ENCODE results near the gene TMEM208.

TMEM208 gene

DNA sequence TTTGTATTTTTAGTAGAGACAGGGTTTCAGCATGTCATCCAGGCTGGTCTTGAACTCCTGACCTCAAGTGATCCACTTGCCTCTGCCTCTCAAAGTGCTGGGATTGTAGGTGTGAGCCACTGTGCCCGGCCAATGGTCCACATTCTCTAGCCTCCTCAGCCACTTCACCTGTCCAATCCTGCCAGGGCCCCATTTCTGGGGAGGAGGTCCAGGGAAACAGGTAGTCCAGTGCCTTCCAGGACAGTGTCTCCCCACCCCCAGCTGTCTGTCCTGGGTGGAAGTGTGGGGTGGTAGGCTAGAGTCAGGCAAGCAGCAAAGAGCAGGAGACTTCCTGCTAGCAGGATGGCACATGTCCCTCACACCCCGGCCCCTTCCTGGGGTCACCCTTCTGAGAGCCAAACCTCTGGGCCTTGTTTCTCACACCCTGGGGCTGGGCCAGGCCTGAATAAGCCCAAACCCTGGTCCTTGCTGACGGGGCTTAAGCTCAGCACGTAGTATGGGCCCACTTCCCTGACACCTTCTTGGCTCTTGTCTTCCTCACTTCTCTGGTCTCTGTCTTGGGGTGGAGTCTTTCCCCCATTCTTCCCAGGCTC lies 15.3 kb downstream of the TMEM208 start:
- no peak for DNase-seq (ENCODE audit: low read depth)
- no peak overlapping the region for H3K4me3 ChIP-seq (ENCODE audit: low read length)
- TF ChIP-seq CTCF (IDR thresholded peaks at IDR 0.05; ENCODE audit: insufficient read depth, low read depth, low read length, missing control alignments) = no peak

DNA sequence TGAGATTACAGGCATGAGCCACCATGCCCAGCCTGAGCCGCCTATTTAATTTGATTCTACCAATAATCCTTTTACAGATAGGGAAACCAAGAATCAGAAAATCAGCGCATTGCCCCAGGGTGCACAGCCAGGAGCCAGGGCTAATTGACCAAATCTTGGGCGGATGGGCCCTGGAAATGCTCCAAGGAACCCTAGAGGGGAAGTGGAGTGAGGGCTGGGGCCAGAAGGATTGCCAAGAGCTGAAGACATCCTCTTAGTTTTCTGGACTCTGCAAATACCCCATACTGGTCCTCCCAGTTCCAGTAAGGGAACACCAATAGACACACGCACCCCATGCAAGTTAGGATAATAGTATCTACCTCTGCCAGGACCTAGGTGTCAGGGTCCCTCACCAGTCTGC lies 16.6 kb downstream of the TMEM208 start:
- no peak overlapping the region for H3K4me3 ChIP-seq (ENCODE audit: low read length)
- no peak for DNase-seq (ENCODE audit: low read depth)
- no peak for TF ChIP-seq CTCF (IDR thresholded peaks at IDR 0.05; ENCODE audit: insufficient read depth, low read depth, low read length, missing control alignments)

DNA sequence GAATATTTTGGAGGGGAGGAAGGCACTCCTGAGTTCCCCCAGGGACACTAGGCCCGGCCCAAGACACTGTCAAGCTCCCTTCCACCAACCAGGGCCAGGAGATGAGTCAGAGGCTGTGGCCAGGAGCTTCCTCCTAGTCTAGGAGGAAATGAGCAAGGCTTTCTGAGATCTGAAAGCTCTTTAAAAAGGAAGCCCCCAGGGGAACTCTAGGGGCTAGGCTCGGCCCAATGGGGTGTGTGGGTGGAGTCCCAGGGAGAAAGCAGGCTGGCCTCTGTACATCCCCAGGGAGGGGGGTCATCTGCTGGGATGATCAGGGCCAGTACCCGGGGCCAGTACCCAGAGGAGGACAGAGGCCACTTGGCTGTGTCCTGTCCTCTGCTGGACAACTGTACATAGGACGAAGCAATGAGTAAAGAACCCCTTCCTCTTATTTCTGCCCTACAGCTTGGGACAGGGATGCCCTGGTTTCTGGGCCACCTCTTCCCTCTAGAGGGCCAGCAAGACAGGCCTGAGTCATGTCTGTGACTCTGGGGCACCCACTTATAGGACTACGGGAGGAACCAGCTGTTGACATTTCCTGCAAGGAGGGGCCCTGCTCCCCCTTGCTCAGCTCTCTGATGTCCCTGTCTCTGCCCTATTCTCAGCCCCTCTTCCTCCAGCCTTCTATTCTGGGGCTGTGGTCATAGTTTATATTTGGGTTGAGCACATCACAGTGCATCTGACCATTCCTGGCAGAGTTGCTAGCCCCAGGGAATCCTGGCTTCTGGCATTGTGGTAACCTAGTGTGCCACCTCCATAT lies 17.7 kb downstream of the TMEM208 start:
- no peak overlapping the region for H3K4me3 ChIP-seq (ENCODE audit: low read length)
- TF ChIP-seq CTCF (IDR thresholded peaks at IDR 0.05; ENCODE audit: insufficient read depth, low read depth, low read length, missing control alignments) = no peak
- peak; percentile 91 for DNase-seq (ENCODE audit: low read depth)

GRCh38 chr16:67245186-67245585 lies 18.3 kb downstream of the TMEM208 start:
- no peak for DNase-seq (ENCODE audit: low read depth)
- H3K4me3 ChIP-seq (ENCODE audit: low read length) = no peak overlapping the region
- TF ChIP-seq CTCF (IDR thresholded peaks at IDR 0.05; ENCODE audit: insufficient read depth, low read depth, low read length, missing control alignments) = no peak

DNA sequence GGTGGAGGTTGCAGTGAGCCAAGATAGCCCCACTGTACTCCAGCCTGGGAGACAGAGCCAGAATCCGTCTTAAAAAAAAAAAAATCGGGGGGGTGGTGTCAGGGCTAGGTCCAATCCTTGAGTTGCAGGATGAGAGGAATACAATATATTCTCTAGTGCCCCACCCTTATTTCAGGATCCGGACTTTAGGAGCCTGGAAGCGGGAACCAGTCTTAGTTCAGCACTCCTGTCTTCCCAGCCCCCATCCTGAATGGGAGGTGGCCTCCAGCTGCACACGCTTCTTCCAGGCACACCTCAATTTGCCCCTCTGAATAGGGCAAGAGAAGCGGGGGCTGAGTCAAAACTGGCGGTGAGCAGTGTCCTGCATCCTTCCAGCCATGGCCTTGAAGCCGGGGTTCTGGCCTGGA lies 18.7 kb downstream of the TMEM208 start:
- DNase-seq (ENCODE audit: low read depth) = peak; percentile 41
- peak overlapping the region; percentile 68 for H3K4me3 ChIP-seq (ENCODE audit: low read length)
- TF ChIP-seq CTCF (IDR thresholded peaks at IDR 0.05; ENCODE audit: insufficient read depth, low read depth, low read length, missing control alignments) = no peak

GRCh38 chr16:67246081-67246755 lies 19.3 kb downstream of the TMEM208 start:
- peak; percentile 33 for TF ChIP-seq CTCF (IDR thresholded peaks at IDR 0.05; ENCODE audit: insufficient read depth, low read depth, low read length, missing control alignments)
- DNase-seq (ENCODE audit: low read depth) = peak; percentile 80
- H3K4me3 ChIP-seq (ENCODE audit: low read length) = peak overlapping the region; percentile 68

All from epithelial cell of esophagus (primary cell).